Measurements from ENCODE around the gene ANAPC5.
"Not testable (repeated sequence)": the region's sequence is repeated elsewhere in the genome, so short reads cannot be mapped to it uniquely, and the experiment has no call there.

- not testable (repeated sequence) for TF ChIP-seq EZH2phosphoT487 (IDR thresholded peaks at IDR 0.05; ENCODE audit: insufficient read depth, low read depth); EZH2 (IDR thresholded peaks at IDR 0.05; ENCODE audit: insufficient read depth, poor library complexity, severe bottlenecking)
Observed at GRCh38 chr12:121282910-121283309, 69.3 kb downstream of the ANAPC5 start.
